ENCODE measurements around the gene BCAS4.
"Not testable (repeated sequence)": the region's sequence is repeated elsewhere in the genome, so short reads cannot be mapped to it uniquely, and the experiment has no call there.

Gene BCAS4

DNA sequence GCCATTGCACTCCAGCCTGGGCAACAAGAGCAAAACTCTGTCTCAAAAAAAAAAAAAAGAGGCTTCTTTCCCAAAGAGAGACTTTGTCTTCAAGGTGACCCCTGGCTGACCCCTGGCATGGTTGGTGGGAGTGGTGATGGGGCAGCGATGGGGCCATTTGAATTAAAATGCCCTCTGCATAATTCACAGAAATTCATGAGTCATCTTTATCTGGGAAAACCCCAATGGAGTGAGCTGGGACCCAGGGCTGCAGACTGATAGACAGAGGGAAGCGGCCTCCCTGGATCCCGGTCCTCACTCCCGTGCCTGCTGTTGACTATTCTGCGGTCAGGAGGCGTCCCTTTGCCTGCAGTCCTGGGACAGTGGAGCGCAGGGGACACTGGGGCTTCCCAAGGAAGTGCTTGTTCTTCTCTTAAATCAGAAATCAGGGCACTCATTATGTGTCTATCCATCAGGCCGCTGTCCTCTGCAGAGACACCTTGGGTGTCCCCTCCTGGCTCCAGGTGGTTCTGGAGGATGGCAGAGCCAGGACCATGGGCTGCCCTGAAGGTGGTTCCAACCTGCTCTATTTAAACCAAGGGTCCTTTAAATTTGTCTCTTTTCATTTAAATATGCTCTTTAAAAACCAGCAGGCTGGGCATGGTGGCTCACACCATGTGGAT lies 23.3 kb upstream of the BCAS4 start:
- not testable (repeated sequence) for H3K79me2 ChIP-seq (ENCODE audit: low read length); H3K4me2 ChIP-seq (ENCODE audit: low read length); H2AFZ ChIP-seq (ENCODE audit: low read depth, low read length); H3K27ac ChIP-seq (ENCODE audit: low read length); H3K9me3 ChIP-seq (ENCODE audit: insufficient read depth, low read length); H3K9ac ChIP-seq (ENCODE audit: low read length); H3K36me3 ChIP-seq (replicated peaks; ENCODE audit: low read depth, low read length); H3K4me3 ChIP-seq (ENCODE audit: low read length); H3K4me1 ChIP-seq (ENCODE audit: low read length); H4K20me1 ChIP-seq (ENCODE audit: insufficient read depth, low read length); H3K27me3 ChIP-seq (ENCODE audit: low read depth, low read length)

DNA sequence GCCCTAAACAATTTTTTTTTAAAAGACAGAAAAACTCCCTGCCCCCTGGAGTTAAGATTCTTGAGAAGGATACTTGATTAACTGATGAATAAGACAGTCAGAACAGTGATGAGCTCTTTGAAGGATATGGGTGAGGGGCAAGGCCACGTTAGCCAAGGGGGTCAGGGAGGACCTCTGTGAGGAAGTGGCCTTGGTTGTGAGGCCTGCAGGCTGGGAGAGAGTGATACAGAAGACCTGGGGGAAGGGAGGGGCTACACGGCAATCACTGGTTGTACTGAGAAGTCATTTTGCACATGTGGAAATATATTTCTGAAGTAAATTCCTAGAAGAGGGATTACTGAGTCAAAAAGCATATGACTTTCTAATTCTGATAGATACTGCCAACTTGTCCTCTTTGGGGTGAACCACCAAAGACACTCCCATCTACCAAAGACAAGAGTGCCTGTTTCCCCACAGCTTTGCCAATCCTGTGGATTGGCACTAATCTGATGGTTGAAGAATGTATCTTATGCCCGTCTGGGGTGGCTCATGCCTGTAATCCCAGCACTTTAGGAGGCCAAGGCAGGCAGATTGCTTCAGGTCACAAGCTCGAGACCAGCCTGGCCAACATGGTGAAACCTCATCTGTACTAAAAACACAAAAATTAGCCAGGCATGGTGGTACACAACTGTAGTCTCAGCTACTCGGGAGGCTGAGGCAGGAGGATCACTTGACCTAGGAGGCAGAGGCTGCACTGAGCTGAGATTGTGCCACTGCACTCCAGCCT lies 22.3 kb upstream of the BCAS4 start:
- H3K27ac ChIP-seq (ENCODE audit: low read length) = no peak overlapping the region
- H4K20me1 ChIP-seq (ENCODE audit: insufficient read depth, low read length) = no peaks in the 10 kb centered on the region
- no peaks in the 10 kb centered on the region for H3K36me3 ChIP-seq (replicated peaks; ENCODE audit: low read depth, low read length)
- no peaks in the 10 kb centered on the region for H3K9me3 ChIP-seq (ENCODE audit: insufficient read depth, low read length)
- no peak overlapping the region for H3K4me2 ChIP-seq (ENCODE audit: low read length)
- H3K79me2 ChIP-seq (ENCODE audit: low read length) = no peaks in the 10 kb centered on the region
- H3K4me3 ChIP-seq (ENCODE audit: low read length) = no peak overlapping the region
- H3K27me3 ChIP-seq (ENCODE audit: low read depth, low read length) = no peaks in the 10 kb centered on the region
- TF ChIP-seq EZH2phosphoT487 (IDR thresholded peaks at IDR 0.05; ENCODE audit: low read depth) = no peak
- TF ChIP-seq, protein P1, sequence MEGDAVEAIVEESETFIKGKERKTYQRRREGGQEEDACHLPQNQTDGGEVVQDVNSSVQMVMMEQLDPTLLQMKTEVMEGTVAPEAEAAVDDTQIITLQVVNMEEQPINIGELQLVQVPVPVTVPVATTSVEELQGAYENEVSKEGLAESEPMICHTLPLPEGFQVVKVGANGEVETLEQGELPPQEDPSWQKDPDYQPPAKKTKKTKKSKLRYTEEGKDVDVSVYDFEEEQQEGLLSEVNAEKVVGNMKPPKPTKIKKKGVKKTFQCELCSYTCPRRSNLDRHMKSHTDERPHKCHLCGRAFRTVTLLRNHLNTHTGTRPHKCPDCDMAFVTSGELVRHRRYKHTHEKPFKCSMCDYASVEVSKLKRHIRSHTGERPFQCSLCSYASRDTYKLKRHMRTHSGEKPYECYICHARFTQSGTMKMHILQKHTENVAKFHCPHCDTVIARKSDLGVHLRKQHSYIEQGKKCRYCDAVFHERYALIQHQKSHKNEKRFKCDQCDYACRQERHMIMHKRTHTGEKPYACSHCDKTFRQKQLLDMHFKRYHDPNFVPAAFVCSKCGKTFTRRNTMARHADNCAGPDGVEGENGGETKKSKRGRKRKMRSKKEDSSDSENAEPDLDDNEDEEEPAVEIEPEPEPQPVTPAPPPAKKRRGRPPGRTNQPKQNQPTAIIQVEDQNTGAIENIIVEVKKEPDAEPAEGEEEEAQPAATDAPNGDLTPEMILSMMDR (IDR thresholded peaks at IDR 0.05; ENCODE audit: low read depth, low read length) = no peak
- H3K4me1 ChIP-seq (ENCODE audit: low read length) = no peaks in the 10 kb centered on the region
- no peak overlapping the region for H2AFZ ChIP-seq (ENCODE audit: low read depth, low read length)
- H3K9ac ChIP-seq (ENCODE audit: low read length) = no peak overlapping the region

DNA sequence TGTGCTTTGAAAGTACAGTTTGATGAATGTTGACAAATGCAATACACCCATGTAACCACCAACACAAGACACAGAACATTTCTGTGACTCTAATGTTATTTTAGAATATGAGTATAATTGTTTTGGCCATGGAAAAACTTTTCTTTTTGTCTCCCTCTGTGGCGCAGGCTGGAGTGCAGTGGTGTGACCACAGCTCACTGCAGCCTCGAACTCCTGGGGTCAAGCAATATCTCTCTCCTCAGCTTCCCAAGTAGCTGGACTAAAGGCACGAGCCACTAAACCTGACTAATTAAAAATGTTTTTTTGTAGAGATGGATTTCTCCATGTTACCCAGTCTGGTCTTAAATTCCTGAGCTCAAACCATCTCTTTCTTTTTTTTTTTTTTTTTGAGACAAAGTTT lies 20.3 kb upstream of the BCAS4 start:
- Histone ChIP-seq H3K9me3 (ENCODE audit: insufficient read depth, low read length) (no peaks in the 10 kb centered on the region), H3K4me1 (ENCODE audit: low read length) (no peaks in the 10 kb centered on the region), H3K36me3 (replicated peaks; ENCODE audit: low read depth, low read length) (no peaks in the 10 kb centered on the region), H4K20me1 (ENCODE audit: insufficient read depth, low read length) (no peaks in the 10 kb centered on the region), H3K9ac (ENCODE audit: low read length) (no peak overlapping the region), H3K27me3 (ENCODE audit: low read depth, low read length) (peaks cover 1% of the 10 kb centered on the region; the same call in 1 of the 2 replicates), H3K4me3 (ENCODE audit: low read length) (no peak overlapping the region), H2AFZ (ENCODE audit: low read depth, low read length) (no peak overlapping the region), H3K4me2 (ENCODE audit: low read length) (no peak overlapping the region), H3K27ac (ENCODE audit: low read length) (no peak overlapping the region), H3K79me2 (ENCODE audit: low read length) (no peaks in the 10 kb centered on the region)
- TF ChIP-seq, protein P1 (IDR thresholded peaks at IDR 0.05; ENCODE audit: low read depth, low read length) = no peak
- TF ChIP-seq EZH2phosphoT487 (IDR thresholded peaks at IDR 0.05; ENCODE audit: low read depth) = no peak

DNA sequence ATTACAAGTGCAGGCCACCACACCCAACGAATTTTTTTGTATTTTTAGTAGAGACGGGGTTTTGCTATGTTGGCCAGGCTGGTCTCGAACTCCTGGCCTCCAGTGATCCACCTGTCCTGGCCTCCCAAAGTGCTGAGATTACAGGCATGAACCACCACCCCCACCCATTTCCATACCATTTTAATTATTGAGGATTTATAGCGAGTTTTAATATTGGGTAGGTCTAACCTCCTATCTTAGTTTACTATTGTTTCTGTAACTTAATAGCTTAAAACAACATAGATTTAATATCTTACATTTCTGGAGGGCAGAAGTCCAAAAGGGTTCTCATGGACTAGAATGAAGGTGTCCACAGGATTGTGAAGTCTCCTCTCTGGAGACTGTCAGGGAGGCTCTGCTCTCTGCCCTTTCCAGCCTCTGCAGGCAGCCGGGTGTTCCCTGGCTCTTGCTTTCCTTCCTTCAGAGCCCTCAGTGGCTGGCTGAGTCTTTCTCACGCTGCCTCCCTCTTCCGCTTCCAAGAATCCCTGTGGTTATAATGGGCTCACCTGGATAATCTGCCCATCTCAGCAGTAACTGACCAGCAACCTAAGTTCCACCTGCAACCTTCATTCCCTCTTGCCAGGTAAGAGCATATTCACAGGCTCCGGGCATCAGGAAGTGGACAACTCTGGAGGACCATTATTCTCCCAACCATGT lies 18.6 kb upstream of the BCAS4 start:
- Histone ChIP-seq H3K9me3 (ENCODE audit: insufficient read depth, low read length) (no peaks in the 10 kb centered on the region), H3K4me2 (ENCODE audit: low read length) (no peak overlapping the region), H3K36me3 (replicated peaks; ENCODE audit: low read depth, low read length) (no peaks in the 10 kb centered on the region), H3K9ac (ENCODE audit: low read length) (no peak overlapping the region), H3K4me3 (ENCODE audit: low read length) (no peak overlapping the region), H3K27me3 (ENCODE audit: low read depth, low read length) (peaks cover 3% of the 10 kb centered on the region; the same call in 1 of the 2 replicates), H4K20me1 (ENCODE audit: insufficient read depth, low read length) (no peaks in the 10 kb centered on the region), H2AFZ (ENCODE audit: low read depth, low read length) (no peak overlapping the region), H3K79me2 (ENCODE audit: low read length) (no peaks in the 10 kb centered on the region), H3K4me1 (ENCODE audit: low read length) (no peaks in the 10 kb centered on the region), H3K27ac (ENCODE audit: low read length) (no peak overlapping the region)
- TF ChIP-seq, protein P1 (IDR thresholded peaks at IDR 0.05; ENCODE audit: low read depth, low read length) = no peak
- no peak for TF ChIP-seq EZH2phosphoT487 (IDR thresholded peaks at IDR 0.05; ENCODE audit: low read depth)

Measured in OCI-LY3 (cell line).